Tracheal epithelial cell (primary cell): ENCODE measurements around the gene RPP25L. TPM values are rescaled to one million over a fixed set of nuclear protein-coding genes. Genes with fewer than 3 reads are reported as not detected.

Experiments
- total RNA-seq: library from RNA; depleted of rRNA; stranded (reverse); fragments of >200 nt; gene quantifications from 2 replicates; pipeline ENCODE4 v1.2.1, GENCODE V29; 2014

The RPP25L gene
- total RNA-seq: 27.7 and 38.6 TPM in 2 replicates

GRCh38 chr9:34611811-34612787 lies at the start of gene RPP25L:
TSS of gene RPP25L (minus strand) at chr9:34612097. CDS start at chr9:34611296, 801 bp downstream.

GRCh38 chr9:34651876-34652601 lies 40.1 kb upstream of the RPP25L start, which contains the start of gene IL11RA:
TSS of gene IL11RA (plus strand) at chr9:34652185. CDS start at chr9:34655218, 3,033 bp downstream.

GRCh38 chr9:34646211-34647083 lies 34.5 kb upstream of the RPP25L start, which contains the start of gene GALT:
TSS of gene GALT (plus strand) at chr9:34646675. CDS start at chr9:34646705, 30 bp downstream.

DNA sequence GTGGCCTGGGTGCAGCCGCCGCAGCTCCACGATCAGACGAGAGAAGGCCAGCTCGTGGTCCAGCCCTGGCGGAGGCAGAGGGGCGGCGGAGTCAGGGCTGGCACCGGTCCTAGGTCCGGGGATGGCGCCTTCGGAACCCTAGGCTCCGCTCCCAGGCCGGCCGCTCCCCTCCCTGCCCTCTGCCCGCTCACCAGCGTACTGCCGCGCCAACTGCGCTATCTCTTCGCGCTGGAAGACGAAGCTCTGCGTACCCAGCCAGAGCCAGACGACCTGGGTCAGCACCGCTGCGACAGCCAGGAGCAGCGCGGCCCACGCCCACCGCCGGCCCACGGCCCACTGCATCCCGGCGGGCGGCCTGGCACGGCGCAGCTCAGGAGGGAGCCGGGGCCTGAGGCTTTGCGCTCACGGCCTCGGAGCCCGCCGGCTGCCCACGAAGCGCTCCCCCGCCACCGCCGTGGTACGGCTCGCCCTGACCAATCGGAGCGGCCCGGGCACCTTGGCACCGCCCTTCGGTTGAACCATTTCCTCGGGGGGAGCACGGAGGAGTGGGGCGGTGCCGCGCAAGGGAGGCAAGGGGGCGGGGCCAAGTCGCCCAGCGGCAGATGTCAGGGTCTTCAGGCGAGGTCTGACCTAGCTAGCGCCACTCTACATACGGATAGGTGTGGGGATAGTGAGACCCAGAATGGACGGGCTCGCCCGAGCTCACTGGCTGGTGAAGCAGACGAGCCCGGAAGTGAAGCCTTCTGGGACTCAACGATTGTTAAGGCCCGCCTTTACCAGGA lies 25.6 kb upstream of the RPP25L start, which contains the start of gene SIGMAR1:
SIGMAR1 (minus strand) TSS at position 432 of the 782 bp plus-strand sequence; CDS start at position 342, 90 bp downstream.

GRCh38 chr9:34628656-34629490 lies 17.0 kb upstream of the RPP25L start, which contains the start of gene ARID3C:
TSS of gene ARID3C (minus strand) at chr9:34629066. CDS start at chr9:34628014, 1,052 bp downstream.

GRCh38 chr9:34620061-34620994 lies 8.4 kb upstream of the RPP25L start, which contains the start of gene DCTN3:
TSS of gene DCTN3 (minus strand) at chr9:34620495. CDS start at chr9:34620464, 31 bp downstream.

DNA sequence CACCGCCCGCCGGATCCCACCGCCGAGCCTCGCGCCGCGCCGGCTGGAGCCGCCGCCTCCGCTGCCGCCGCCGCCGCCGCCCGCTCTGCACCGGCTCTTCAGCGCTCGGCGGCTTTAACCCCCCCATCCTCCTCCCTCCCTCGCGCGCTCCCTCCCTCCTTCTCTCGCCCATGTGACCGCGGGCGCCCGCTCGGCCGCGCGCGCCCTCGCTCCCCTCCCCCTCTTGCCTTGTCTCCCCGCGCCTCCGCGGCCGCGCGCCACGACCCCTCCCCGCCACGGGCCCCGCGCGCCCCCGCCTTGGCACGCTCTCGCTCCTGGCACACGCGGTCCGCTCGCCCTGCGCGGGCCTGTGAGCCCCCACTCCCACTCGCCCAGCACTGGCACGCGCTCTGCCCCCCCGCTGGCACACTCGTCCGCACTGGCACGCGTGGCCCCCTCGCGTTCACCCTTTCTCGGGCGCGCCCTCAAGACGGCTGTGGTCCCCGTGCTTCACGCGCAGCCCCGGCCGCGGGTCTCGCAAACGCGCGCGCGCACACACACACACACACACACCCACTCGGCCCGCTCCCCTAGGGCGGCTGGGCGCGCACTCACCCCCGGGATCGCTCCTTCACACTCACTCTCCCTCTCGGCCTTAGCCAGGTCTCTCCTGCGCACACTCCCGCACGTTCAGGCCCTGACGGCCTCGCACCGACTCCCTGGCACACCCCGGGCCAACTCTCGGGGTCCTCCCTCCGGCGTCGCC lies 22.1 kb downstream of the RPP25L start, which contains the start of gene CNTFR:
CNTFR (minus strand) TSS at position 89 of the 745 bp plus-strand sequence. CDS start 20,743 bp downstream, outside the sequence.

Other genes with a start within 250 kb of the RPP25L start
- 4.0 and 5.5 TPM in 2 replicates for gene MYORG, start 235.2 kb downstream of the RPP25L start, total RNA-seq
- 3.2 and 7.7 TPM in 2 replicates for gene FAM219A, start 153.5 kb downstream of the RPP25L start, total RNA-seq
- gene DNAI1, start 153.3 kb downstream of the RPP25L start, total RNA-seq: not detected in 2 replicates
- 0.48 TPM in 1 of 2 replicates, not detected in the other for gene ENHO, start 89.1 kb downstream of the RPP25L start, total RNA-seq
- not detected in 2 replicates for gene CNTFR, start 22.4 kb downstream of the RPP25L start, total RNA-seq
- 40.3 and 43.4 TPM in 2 replicates for gene DCTN3, start 8.4 kb upstream of the RPP25L start, total RNA-seq
- 0.48 and 0.64 TPM in 2 replicates for gene ARID3C, start 17.0 kb upstream of the RPP25L start, total RNA-seq
- 68.9 and 81.4 TPM in 2 replicates for gene SIGMAR1, start 25.7 kb upstream of the RPP25L start, total RNA-seq
- 16.4 and 22.4 TPM in 2 replicates for gene GALT, start 34.6 kb upstream of the RPP25L start, total RNA-seq
- 1.7 and 1.9 TPM in 2 replicates for gene IL11RA, start 40.1 kb upstream of the RPP25L start, total RNA-seq
- not detected in 2 replicates for gene CCL27, start 50.6 kb upstream of the RPP25L start, total RNA-seq
- gene CCL19, start 79.2 kb upstream of the RPP25L start, total RNA-seq: not detected in 2 replicates
- not detected in 2 replicates for gene CCL21, start 98.0 kb upstream of the RPP25L start, total RNA-seq